NCI-H345 treated with DMSO at 0.1 percent for 48 hours (cell line): ENCODE results near the gene MED15.
"Not testable (repeated sequence)": the region's sequence is repeated elsewhere in the genome, so short reads cannot be mapped to it uniquely, and the experiment has no call there.

ENCODE experiments used
- DNase-seq: peaks from one replicate; lab custom pipeline; 2025; ENCODE audit not compliant: unreplicated experiment; lab: John Stamatoyannopoulos, UW

MED15 gene

DNA sequence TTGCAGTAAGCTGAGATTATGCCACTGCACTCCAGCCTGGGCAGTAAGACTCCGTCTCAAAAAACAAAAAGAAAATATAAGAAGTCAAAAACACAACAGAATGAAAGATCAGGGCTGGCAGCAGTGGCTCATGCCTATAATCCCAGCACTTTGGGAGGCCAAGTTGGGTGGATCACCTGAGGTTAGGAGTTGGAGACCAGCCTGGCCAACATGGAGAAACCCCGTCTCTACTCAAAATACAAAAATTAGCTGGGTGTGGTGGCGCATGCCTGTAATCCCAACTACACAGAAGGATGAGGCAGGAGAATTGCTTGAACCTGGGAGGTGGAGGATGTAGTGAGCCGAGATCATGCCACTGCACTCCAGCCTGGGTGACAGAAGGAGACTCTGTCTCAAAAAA, 87.1 kb downstream of the MED15 start:
- DNase-seq = not testable (repeated sequence)

DNA sequence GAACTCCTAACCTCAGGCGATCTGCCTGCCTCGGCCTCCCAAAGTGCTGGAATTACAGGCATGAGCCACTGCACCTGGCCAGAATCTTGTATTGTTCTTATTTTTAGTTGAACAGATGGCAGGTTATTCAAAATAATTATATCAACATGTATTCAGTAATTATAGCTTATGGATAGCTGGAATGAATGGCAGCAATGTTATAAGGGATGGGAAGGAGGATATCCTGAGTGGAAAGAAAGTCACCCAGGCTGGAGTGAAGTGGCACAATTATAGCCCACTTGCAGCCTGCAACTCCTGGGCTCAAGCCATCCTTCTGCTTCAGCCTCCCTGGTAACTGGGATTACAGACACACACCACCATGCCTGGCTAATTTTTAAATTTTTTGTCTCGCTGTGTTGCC, 88.1 kb downstream of the MED15 start:
- no peak for DNase-seq

DNA sequence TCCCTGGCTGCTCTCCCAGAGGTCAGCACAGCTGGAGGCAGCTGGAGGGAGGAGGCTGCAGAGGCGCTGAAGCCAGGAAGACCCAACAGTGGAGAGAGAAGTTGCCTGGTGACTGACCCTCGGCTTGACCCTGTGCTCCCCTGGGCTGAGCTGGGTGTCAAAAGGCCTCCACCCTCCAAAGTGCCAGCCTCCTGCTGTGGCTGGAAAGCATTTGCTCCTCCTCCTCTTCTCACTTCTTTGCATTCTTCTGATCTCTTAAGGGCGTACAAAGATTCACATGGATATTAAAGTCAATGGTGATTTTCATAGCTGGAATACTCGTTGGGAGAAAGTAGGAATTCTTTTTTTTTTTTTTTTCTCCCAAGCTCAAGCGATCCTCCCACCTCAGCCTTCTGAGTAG, 91.7 kb downstream of the MED15 start:
- DNase-seq = no peak

DNA sequence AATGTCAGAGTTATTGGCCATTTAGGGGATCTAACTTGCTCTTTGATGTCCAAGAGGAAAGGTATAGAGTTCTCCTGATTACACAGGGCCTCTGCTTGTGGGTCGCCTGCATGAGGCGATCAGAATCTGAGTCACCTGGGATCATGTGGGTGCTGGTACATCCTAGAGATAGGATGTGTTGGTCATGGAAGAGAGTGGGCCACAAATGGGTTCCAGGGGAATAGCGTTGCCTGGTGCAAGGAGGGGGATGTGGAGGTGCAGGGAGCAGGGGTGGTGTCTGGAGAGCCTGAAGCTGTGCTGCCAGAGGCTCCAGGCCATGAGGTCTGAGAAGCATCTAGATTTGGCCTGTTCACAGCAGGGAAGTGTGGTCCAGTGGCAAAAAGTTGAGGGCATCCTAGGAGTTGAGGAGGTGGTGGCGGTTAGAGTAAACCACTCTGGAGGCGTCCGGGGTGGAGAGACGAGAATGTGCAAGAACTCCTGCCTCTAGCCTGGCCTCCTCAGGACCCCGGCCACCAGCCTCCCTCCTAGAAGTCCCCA, 92.8 kb downstream of the MED15 start:
- no peak for DNase-seq

DNA sequence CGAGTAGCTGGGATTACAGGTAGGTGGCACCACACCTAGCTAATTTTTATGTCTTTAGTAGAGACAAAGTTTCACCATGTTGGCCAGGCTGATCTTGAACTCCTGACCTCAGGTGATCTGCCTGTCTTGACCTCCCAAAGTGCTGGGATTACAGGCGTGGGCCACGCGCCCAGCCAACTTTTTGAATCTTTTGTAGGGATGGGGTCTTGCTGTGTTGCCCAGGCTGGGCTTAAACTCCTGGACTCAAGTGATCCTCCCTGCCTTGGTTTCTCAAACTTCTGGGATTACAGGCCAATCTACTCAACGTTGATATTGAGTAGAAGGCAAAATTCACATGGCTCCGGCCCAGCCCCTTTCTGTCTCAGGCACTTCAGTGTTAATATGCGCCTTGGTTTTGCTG, 93.9 kb downstream of the MED15 start:
- DNase-seq = no peak

DNA sequence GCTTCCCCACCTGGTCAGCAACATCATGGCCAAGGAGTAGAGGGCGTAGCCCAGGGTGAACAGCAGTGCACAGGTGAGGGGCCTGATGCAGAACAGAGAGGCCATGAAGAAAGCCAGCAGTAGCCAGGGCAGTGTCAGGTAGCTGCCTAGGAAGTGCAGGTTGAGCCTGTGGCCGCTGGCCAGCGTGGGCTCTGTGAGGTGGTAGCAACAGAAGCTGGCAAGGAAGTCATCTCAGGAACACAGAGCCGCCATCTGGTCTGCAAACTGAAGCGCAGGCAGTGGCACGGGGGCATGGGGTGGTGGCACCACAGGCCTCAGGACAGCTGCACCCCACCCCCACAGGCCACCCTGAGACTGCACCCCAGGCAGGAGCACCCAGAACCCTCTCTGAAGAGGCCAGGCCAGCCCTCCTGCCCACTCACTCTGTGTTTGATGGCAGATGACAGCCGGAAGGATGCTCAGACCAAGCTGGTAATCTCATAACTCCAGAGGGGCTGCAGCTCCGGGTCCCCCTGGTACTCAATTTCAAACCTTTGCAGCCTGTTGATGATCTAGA, 95.3 kb downstream of the MED15 start:
- DNase-seq = no peak

DNA sequence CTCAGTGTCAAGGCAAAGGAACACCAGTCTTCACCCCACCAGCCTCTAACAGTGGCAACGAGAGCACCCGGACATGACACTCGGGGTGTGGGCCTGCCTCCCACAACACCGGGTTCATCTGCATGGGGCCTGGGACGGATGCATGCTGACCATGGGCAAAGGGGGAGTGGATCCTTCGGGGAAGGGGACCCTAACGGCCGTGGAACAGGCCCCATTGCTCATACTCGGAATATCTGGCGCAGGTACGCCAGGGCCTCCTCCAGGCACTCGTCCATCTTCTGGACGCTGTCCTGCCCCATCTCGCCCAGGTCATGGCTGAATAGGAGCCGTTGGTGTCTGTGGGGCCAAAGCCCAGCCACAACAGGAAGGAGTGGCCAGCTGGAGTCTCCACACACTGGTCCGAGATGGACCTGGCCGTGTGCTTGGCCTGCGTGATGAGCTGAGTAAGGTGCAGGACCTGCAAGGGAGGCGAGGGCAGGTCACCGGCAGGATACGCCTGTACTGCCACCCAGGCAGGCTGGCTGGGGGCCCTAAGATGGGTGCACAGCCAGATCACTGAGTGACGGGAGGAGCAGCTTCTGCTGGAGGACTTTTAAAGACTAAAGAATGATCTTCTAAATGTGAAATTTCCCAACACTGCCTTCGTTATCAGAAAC, 96.8 kb downstream of the MED15 start:
- DNase-seq = no peak

DNA sequence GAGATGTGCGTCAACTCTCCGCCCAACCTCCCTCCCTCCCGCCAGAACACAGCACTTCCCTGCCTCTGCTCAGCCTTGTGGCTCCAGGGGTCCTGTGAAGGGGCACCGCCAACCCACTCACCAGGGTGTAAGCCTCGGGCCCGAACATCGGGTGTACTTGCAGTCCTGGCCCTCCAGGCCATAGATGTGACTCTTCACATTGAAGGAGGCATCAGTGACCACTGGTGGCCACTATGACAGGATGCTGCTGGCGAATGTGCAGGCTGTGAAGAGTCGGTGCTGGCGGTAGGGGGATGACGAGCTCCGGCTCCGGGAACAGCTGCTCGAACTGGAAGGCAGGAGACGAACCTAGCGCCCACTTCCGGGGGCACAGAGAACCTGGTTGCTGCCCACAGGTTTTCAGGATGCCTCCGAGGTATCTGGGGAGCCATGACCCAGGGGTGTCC, 97.4 kb downstream of the MED15 start:
- no peak for DNase-seq

DNA sequence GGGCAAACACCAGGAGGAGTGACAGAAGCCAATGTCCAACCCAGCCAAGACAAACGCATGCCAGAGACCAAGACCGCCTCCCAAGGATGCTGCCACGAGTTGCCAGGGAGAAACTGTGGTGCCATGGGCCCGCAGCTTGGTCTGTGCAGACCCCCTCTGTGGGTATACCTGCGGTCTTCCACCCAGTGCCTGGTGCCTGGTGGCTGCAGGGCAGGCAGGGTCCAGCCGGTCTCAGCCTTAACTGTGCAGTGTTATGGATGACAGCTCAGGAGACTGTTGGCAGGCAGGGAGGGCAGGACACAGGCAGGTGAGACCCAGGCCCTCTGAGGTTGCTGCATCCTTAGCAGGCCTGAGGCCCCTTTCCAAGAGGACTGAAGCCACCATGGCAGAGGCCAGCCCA, 97.9 kb downstream of the MED15 start:
- no peak for DNase-seq

DNA sequence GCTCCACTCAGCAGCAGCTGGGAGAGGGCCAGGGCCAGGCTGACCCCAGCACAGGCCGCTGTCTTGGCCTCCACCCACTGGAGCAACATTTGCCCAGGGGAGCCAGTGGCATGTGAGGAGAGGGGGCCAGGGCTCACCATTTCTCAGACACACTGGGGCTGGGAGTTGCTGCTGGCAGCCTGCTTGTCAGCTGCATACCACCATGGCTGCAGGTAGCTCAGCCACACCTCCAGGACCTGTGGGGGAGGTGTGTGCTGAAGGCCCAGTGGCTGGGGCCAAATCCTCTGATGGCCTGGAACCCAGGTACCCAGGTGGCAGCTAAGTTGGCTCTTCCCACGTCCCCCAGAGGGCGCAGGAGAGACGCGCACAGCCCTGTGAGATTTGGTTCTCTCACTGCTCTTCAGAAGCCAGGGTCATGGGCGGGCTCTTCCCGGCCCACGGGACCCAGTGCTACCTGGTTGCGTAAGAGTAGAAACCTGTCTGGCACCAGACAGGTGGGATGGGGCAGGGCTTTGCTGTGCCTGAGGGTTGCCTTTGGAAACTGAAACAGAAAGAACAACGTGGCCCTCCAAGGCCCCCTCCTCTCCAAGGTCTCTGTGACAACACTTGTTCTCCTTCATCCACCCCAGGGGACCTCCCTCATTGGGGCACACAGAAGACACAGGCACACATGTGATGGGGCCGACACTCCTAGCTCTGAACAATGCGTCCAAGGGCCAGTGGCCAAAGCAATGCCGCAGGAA, 98.8 kb downstream of the MED15 start:
- DNase-seq = peak; percentile 31

DNA sequence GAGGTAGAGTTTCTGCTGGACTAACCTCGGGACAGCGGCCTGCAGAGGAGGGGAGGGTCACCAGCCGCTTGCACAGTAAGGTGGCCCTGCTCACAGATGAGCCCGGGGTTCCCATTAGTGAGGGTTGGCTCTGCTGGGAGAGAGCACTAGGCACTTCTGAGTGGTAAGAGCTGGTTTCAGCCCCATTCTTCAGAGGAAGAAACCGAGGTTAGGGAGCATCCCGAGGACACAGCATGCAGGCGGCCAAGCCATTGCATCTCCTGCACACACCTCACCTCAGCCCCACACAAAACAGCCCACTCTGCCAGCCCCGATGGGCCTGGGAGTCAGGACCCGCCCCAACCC, 99.3 kb downstream of the MED15 start:
- DNase-seq = no peak

DNA sequence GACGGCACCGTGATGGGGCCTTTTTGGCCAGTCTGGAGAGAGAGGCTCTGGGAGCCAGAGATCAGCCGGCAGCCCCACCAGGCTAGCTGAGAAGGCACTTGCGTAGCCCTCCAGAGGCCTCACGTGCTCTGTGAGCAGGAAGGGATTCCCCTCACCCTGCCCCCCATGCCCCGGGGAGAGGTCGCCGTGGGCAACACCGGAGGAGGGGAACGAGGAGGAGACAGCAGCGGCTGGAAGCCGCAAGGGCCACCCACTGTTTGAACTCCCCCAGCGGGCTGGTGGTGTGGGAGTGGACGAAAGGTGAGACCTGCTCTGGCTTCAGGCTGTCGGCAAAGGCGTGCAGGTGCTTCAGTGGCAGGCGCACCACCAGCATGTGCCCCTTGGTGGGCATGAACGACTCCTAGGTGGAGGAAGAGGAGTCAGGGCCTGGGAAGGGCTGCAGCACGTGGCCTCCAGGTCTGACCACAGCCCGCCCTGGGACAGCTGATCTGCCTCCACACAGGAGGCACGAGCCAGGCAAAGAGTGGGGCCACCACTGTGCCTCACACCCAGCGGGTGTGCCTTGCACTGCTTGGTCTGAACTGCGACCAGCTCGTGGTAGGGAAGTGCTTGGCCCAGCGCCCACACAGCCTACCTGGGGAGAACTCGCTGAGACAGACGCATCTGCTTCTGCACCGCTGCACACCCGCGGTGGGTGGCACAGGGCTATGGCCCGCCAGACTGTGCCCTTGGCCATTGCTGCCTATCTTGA, 99.9 kb downstream of the MED15 start:
- DNase-seq = peak; percentile 2

DNA sequence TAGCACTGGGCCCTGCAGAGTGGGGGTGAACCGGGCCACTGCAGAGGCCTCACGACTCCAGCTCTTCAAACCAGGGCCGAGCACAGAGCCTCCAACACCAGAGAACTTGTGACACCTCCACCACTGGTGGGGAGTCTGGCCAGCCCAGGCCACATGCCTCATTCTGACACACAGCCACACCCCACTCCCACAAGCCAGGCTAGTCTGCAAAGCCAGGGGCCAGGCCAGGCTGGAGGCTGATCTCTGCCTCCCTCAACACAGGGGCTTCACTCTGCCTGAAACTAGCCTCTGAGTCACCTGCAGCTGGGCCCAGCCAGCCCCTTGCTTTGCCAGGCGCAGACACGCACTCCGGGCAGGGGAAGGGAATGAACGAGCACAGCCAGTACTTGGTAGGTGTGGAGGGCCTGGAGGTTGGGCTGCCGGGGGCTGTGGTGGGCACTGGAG, 102.9 kb downstream of the MED15 start:
- DNase-seq = no peak

DNA sequence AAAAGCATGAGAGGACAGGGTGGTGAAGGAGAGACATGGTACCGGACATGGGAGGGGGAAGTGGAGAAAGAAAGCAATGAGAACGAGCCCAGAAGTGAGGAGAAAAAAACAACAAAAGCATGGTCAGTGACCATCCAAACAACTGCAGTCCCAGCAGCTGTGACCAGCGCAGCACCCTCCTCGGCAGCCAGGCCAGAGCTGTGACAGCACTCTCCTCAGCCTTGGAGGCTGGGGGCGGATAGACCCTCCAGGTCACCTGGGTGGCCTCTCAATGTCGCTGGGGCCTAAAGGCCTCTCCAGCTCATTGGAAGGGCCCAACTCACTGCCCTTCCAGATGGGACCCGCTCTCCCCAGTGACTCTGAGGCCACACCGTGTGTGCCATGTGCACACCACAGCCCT, 103.3 kb downstream of the MED15 start:
- DNase-seq = no peak

DNA sequence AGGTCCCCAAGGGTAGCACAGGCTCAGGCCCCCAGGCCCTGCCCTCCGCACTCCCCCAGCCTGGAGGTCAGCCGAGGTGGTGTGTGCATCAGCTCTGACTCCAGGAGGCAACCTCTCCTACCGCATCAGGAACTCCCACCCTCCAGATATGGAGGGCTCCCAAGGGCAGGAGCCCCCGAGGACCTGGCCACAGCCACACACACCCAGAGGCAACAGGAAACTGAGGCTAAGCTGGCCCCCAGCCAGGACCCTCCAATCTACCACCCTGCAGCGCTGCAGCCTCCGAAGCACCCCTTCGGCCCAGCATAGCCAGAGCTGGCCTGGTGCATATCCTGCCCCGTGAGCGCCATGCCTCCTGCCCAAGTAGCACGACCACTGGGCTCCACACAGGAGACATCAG, 104.0 kb downstream of the MED15 start:
- DNase-seq = no peak

DNA sequence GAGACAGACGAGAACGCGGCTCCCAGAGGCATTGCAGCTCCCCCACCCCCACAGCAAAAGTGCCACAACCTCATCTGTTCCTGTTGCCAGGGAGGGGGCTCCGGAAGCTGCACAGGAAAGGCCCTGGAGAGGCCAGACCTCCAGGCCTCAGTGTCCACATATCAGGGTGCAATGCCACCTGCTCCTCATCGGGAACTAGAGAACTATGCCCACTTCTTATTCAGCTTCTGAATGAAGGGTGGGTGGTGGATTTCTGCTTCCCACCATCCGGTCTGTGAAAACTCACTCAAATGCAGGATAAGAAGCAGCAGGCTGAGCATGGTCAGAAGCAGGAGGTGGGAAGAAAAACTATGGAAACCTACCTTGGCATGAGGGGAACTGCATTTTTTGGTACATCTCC, 105.9 kb downstream of the MED15 start:
- DNase-seq = no peak

DNA sequence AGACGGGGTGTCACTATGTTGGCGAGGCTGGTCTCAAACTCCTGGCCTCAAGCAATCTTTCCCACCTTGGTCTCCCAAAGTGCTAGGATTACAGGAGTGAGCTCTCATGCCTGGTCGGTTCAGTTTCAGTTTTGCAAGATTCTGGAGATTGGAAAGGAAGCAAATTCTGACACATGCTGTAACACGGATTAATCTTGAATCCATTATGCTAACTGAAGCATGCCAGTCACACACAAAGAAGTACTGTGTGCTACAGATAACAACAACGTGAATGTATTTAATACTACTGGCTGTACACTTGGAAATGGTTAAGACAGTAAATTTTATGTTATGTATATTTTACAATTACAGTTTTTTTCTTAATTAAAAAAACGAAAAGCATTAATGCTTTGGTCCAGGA, 107.6 kb downstream of the MED15 start:
- DNase-seq = no peak

DNA sequence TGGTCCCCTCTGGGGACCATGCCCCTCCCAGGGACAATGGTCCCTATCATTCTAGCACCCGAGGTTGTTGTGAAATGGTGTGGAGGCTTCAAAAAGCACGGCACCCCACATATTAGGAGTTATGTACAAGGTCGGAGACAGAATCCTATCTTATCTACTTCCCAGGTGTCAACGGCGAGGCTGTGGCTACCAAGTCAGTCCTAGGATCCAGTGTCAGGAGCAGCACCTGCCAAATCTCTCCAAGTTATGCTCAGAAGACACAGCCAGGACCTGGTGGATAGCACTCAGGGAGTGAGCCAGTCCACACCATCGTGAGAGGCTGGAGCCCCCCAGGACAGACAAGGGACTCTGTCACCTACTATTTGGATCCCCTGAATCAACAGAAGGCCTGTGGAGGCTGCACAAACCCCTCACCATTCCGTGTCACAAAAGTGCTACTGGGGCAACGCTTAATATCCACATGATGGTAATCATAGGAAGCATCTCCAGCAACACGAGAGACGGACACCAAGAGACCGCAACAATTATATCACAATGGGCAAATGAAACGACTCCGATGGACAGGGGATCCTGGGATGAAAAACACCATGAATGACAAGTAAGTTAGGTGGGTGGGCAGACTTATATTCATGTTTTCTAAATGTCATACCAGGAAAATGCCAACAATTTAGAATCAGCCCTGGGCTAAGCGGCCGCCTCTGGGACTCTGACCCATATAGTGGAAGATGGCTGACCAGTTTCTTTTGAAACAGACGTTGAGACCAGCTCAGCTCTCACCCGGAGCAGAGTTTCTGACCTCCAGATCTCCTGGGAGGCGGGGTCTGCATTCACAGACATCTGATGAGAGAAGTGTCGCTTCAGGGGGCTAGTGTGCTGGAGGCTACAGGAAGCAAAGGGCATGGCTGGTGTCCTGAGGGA, 108.4 kb downstream of the MED15 start:
- DNase-seq = no peak

DNA sequence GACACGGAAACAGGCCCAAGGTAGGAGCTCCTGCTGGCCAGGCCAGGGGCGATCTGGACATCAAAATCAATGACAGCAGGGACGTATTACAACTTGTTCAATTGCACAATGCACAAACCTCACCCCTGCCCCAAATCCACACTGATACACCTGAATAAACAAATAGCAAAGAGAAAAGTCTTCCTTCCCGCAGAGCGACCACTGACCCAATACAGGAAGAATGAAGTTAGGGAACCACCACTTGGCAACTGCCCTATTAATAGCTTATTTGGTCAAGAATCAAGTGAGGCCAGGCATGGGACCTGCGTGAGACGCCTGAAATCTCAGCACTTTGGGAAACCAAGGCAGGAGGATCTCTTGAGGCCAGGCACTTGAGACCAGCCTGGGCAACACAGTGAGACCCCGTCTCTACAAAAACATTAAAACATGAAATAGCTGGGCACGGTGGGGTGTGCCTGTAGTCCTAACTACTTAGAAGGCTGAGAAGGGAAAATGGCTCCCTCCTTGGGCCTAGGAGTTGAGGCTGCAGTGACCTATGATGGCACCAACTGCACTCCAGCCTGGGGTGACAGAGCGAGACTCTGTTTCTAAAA, 109.1 kb downstream of the MED15 start:
- no peak for DNase-seq

DNA sequence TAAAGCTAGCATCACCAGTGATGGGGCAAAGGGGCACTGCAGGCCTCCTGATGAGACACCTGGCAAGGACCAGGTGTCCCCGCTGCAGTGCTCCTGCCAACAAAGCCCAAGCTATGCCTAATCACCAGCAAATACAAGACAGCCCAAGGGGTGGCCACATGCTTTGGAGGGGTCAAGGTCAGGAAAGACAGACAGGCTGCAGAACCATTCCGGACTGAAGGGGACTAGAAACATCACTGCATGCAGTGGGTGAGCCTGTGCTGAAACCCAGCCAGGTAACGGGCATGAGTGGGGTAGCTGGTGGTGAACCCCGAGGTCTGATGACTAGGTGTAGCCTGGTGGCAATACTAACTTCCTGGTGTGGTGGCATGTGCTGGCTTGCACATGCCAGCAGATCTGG, 111.1 kb downstream of the MED15 start:
- no peak for DNase-seq
